ENCODE results near the gene COTL1. TPM values are rescaled to one million over a fixed set of nuclear protein-coding genes. Genes with fewer than 3 reads are reported as not detected.

Gene COTL1
- total and polyA plus RNA-seq, 3 experiments from 2014 or later: 373 to 653 (median 388) TPM

- Histone ChIP-seq H3K36me3 (ENCODE audit: insufficient read depth, low read length) (no peaks in the 10 kb centered on the region), H3K9me3 (ENCODE audit: low read length) (no peaks in the 10 kb centered on the region), H3K4me1 (ENCODE audit: insufficient read depth, low read length) (peaks cover 71% of the 10 kb centered on the region), H3K27me3 (ENCODE audit: insufficient read depth, low read length, poor library complexity, severe bottlenecking) (no peaks in the 10 kb centered on the region), H3K4me3 (ENCODE audit: low read length) (peak overlapping the region; percentile 16), H3K27ac (ENCODE audit: low read depth, low read length) (peak overlapping the region; percentile 3)
- Mint-ChIP-seq H3K4me3 (peak overlapping the region; percentile 72 to 96 (median 88)), H3K9me3 (no peaks in the 10 kb centered on the region), H3K36me3 (peaks cover 5 to 52% (median 6%) of the 10 kb centered on the region in 3 donors), H3K27me3 (peaks cover 0 to 4% of the 10 kb centered on the region in 2 donors), H3K4me1 (peaks cover 84 to 93% (median 93%) of the 10 kb centered on the region in 3 donors), H3K27ac (peak overlapping the region; percentile 95 to 100 (median 98))
- peak in 1 of 5 donors; percentile 27 for DNase-seq
- CTCF ChIA-PET: interaction anchor here (1.1 to 6.6 kb wide), 3 partner anchors 11 to 90 kb away, joined by 3 to 42 read pairs (median 16); no protein-coding TSS in a partner anchor
- POLR2A ChIA-PET: interaction anchor here (0.5 to 7.6 kb wide), 4 partner anchors 11 to 86 kb away, joined by 3 to 77 read pairs (median 12); partner anchors contain the start of gene COTL1
Observed at GRCh38 chr16:84596161-84596560, 21.7 kb downstream of the COTL1 start.

- H3K4me1 Mint-ChIP-seq: peaks cover 74 to 88% (median 82%) of the 10 kb centered on the region in 3 donors
- H3K27me3 ChIP-seq (ENCODE audit: insufficient read depth, low read length, poor library complexity, severe bottlenecking): no peaks in the 10 kb centered on the region
- H3K4me1 ChIP-seq (ENCODE audit: insufficient read depth, low read length): peaks cover 60% of the 10 kb centered on the region
- H3K9me3 Mint-ChIP-seq: no peaks in the 10 kb centered on the region
- peak overlapping the region; percentile 90 for H3K27ac ChIP-seq (ENCODE audit: low read depth, low read length)
- H3K4me3 Mint-ChIP-seq: peak overlapping the region; percentile 72 to 96 (median 88)
- peaks cover under 1% of the 10 kb centered on the region for H3K36me3 ChIP-seq (ENCODE audit: insufficient read depth, low read length)
- peak in 1 of 5 donors; percentile 72 for DNase-seq
- H3K36me3 Mint-ChIP-seq: peaks cover 5 to 55% (median 6%) of the 10 kb centered on the region in 3 donors
- no peaks in the 10 kb centered on the region for H3K9me3 ChIP-seq (ENCODE audit: low read length)
- H3K27ac Mint-ChIP-seq: peak overlapping the region; percentile 95 to 100 (median 99)
- CTCF ChIA-PET: interaction anchor here (0.5 to 6.6 kb wide), 4 partner anchors 12 to 84 kb away, joined by 4 to 42 read pairs (median 6); partner anchors contain the start of gene COTL1
- POLR2A ChIA-PET: interaction anchor here (1.6 to 7.6 kb wide), 6 partner anchors 9 to 46 kb away, joined by 4 to 77 read pairs (median 16); partner anchors contain the start of gene COTL1
- peaks cover 0 to 4% of the 10 kb centered on the region in 2 donors for H3K27me3 Mint-ChIP-seq
- peak overlapping the region; percentile 53 for H3K4me3 ChIP-seq (ENCODE audit: low read length)
Observed at GRCh38 chr16:84595052-84595481, 22.8 kb downstream of the COTL1 start.

- peak overlapping the region; percentile 53 for H3K4me3 ChIP-seq (ENCODE audit: low read length)
- H3K27ac Mint-ChIP-seq: peak overlapping the region; percentile 95 to 100 (median 99)
- H3K4me3 Mint-ChIP-seq: peak overlapping the region; percentile 72 to 96 (median 88)
- ChIA-PET POLR2A (interaction anchor here (0.6 to 7.6 kb wide), 12 partner anchors 10 to 960 kb away, joined by 3 to 77 read pairs (median 7); partner anchors contain the start of gene COTL1), CTCF (interaction anchor here (0.5 to 6.6 kb wide), 12 partner anchors 12 to 88 kb away, joined by 3 to 42 read pairs (median 4); partner anchors contain the start of gene COTL1)
- H3K27me3 Mint-ChIP-seq: peaks cover 0 to 3% of the 10 kb centered on the region in 2 donors
- H3K36me3 ChIP-seq (ENCODE audit: insufficient read depth, low read length): peaks cover 4% of the 10 kb centered on the region
- H3K9me3 Mint-ChIP-seq: no peaks in the 10 kb centered on the region
- H3K27ac ChIP-seq (ENCODE audit: low read depth, low read length): peak overlapping the region; percentile 90
- no peak for DNase-seq
- no peaks in the 10 kb centered on the region for H3K9me3 ChIP-seq (ENCODE audit: low read length)
- H3K4me1 ChIP-seq (ENCODE audit: insufficient read depth, low read length): peaks cover 58% of the 10 kb centered on the region
- H3K27me3 ChIP-seq (ENCODE audit: insufficient read depth, low read length, poor library complexity, severe bottlenecking): no peaks in the 10 kb centered on the region
- peaks cover 5 to 55% (median 6%) of the 10 kb centered on the region in 3 donors for H3K36me3 Mint-ChIP-seq
- peaks cover 70 to 88% (median 78%) of the 10 kb centered on the region in 3 donors for H3K4me1 Mint-ChIP-seq
Observed at GRCh38 chr16:84594725-84595038, 23.2 kb downstream of the COTL1 start.

DNA sequence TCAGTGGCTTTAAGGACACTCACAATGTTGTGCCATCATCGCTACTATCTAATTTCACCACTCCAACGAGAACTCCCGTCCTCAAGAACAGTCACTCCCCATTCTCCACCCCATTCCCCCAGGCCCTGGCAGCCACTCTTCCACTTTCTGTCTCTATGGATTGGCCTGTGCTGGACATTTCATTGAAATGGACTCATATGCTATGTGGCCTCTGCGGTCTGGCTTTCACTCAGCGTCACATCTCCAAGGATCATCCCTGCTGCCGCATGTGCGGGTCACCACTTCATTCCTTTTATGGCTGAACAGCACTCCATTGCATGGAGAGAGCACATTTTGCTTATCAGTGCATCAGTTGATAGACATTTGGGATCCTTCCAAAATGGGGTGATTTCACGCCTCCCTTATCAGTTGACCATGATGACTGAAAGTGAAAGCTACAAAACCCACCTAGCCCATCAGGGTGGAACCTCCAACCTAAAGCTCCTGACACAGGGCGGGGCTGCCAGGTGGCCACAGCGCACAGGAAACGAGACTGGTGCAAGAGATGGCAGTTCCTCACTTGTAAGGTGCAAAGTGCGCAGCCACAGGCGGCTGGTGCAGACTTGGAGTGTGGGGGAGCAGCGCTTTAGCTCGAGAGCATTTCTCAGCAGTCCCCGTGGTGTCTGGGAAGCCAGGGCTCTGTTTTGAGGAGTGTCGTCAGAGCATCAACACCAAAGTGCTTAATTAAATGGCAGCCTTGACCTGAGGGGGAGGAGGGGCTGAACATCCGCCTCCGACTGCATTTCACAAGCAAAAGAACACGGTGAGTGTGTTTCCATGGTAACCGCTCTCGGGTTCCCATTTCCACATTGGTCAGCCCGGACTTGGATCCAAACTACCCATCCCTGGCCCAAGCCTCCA, 23.8 kb downstream of the COTL1 start:
- DNase-seq: peak; percentile 76 to 97 (median 83)
- Histone ChIP-seq H3K27ac (ENCODE audit: low read depth, low read length) (peak overlapping the region; percentile 90), H3K36me3 (ENCODE audit: insufficient read depth, low read length) (peaks cover 10% of the 10 kb centered on the region), H3K4me1 (ENCODE audit: insufficient read depth, low read length) (peaks cover 52% of the 10 kb centered on the region), H3K27me3 (ENCODE audit: insufficient read depth, low read length, poor library complexity, severe bottlenecking) (no peaks in the 10 kb centered on the region), H3K4me3 (ENCODE audit: low read length) (peak overlapping the region; percentile 53), H3K9me3 (ENCODE audit: low read length) (no peaks in the 10 kb centered on the region)
- H3K27me3 Mint-ChIP-seq: peaks cover 0 to 3% of the 10 kb centered on the region in 2 donors
- H3K4me1 Mint-ChIP-seq: peaks cover 64 to 85% (median 72%) of the 10 kb centered on the region in 3 donors
- POLR2A ChIA-PET: interaction anchor here (0.6 to 7.6 kb wide), 13 partner anchors 9 to 960 kb away, joined by 3 to 77 read pairs (median 6); partner anchors contain the start of gene COTL1
- CTCF ChIA-PET: interaction anchor here (0.6 to 6.6 kb wide), 12 partner anchors 13 to 105 kb away, joined by 3 to 42 read pairs (median 4); partner anchors contain the start of gene COTL1
- no peaks in the 10 kb centered on the region for H3K9me3 Mint-ChIP-seq
- H3K36me3 Mint-ChIP-seq: peaks cover 5 to 58% (median 6%) of the 10 kb centered on the region in 3 donors
- peak overlapping the region; percentile 72 to 96 (median 88) for H3K4me3 Mint-ChIP-seq
- peak overlapping the region; percentile 95 to 100 (median 99) for H3K27ac Mint-ChIP-seq

DNA sequence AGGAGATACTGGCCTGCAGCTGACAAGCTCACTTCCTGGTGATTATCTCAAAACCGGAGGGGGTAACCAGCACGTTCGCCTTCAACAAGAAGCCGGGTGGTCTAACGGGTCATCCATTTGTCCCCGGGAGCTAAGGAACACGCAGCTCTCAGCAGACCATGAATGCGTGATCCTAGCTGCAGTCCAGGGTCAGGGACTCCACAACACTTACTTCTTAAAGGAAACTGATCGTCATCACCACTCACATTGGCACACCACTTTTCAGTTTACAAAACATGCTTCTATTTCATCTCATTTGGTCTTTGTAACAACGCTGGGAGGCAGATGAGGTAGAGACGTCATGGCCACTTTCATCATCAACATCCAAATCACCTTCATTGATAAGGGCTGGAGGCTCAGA, 25.2 kb downstream of the COTL1 start:
- H3K27me3 ChIP-seq (ENCODE audit: insufficient read depth, low read length, poor library complexity, severe bottlenecking): no peaks in the 10 kb centered on the region
- peak in 1 of 5 donors; percentile 40 for DNase-seq
- Mint-ChIP-seq H3K4me3 (peak overlapping the region; percentile 26 to 96 (median 68)), H3K4me1 (peaks cover 57 to 78% (median 60%) of the 10 kb centered on the region in 3 donors), H3K36me3 (peaks cover 5 to 66% (median 10%) of the 10 kb centered on the region in 3 donors), H3K27me3 (peaks cover 0 to 3% of the 10 kb centered on the region in 2 donors), H3K27ac (peak overlapping the region in 7 of 8 donors; percentile 80 to 100 (median 98)), H3K9me3 (no peaks in the 10 kb centered on the region)
- H3K9me3 ChIP-seq (ENCODE audit: low read length): no peaks in the 10 kb centered on the region
- ChIA-PET CTCF (interaction anchor here (0.8 to 6.6 kb wide), 5 partner anchors 8 to 147 kb away, joined by 3 to 42 read pairs (median 3); no protein-coding TSS in a partner anchor), POLR2A (interaction anchor here (0.7 to 1.5 kb wide), 6 partner anchors 8 to 74 kb away, joined by 3 to 6 read pairs (median 3); no protein-coding TSS in a partner anchor)
- no peak overlapping the region for H3K27ac ChIP-seq (ENCODE audit: low read depth, low read length)
- no peak overlapping the region for H3K4me3 ChIP-seq (ENCODE audit: low read length)
- H3K36me3 ChIP-seq (ENCODE audit: insufficient read depth, low read length): peaks cover 12% of the 10 kb centered on the region
- peaks cover 41% of the 10 kb centered on the region for H3K4me1 ChIP-seq (ENCODE audit: insufficient read depth, low read length)

DNA sequence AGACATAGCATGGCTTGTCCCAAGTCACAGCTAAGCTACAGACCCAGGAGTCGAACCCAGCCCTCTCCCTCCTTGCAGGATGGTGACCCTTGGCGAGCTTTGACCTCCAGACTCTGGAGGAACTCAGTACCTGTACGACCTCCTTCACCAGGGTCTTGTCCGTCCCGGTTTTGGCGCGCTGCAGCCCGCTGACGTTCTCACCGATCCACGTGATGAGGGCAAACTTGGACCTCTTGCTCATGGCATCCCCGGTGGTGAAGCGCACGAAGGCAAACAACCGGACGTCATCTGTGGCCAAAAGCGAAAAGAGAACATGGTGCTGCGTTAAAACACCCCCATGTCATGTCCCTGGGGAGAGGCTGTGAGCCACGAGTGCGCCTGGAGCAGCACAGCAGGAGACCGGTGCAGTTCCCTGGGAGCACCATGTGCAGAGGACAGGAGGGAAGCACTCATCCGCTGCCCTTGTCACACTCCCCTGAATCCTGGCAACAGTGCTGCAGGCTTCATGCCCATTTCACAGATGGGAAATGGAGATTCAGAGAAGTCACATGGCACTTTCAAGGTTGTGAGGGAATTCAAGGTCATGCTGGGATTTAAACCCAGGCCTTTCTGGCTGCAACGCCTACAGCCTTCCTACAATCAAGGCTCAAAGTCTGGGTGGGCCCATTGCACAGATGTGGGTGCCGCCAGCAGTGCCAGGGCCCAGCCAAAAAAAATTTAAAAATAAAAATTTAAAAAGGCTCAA, 27.7 kb downstream of the COTL1 start:
- Histone ChIP-seq H3K36me3 (ENCODE audit: insufficient read depth, low read length) (peaks cover 16% of the 10 kb centered on the region), H3K27ac (ENCODE audit: low read depth, low read length) (no peak overlapping the region), H3K4me1 (ENCODE audit: insufficient read depth, low read length) (peaks cover 15% of the 10 kb centered on the region), H3K9me3 (ENCODE audit: low read length) (no peaks in the 10 kb centered on the region), H3K4me3 (ENCODE audit: low read length) (no peak overlapping the region), H3K27me3 (ENCODE audit: insufficient read depth, low read length, poor library complexity, severe bottlenecking) (no peaks in the 10 kb centered on the region)
- Mint-ChIP-seq H3K27ac (peak overlapping the region in 1 of 8 donors; percentile 91), H3K4me3 (no peak overlapping the region), H3K9me3 (no peaks in the 10 kb centered on the region), H3K4me1 (peaks cover 37 to 76% (median 57%) of the 10 kb centered on the region in 3 donors), H3K27me3 (peaks cover 0 to 3% of the 10 kb centered on the region in 2 donors), H3K36me3 (peaks cover 5 to 77% (median 12%) of the 10 kb centered on the region in 3 donors)
- ChIA-PET POLR2A (no interaction called here), CTCF (no interaction called here)
- peak in 1 of 5 donors; percentile 36 for DNase-seq

- Mint-ChIP-seq H3K4me1 (peaks cover 28 to 76% (median 55%) of the 10 kb centered on the region in 3 donors), H3K27me3 (peaks cover 0 to 3% of the 10 kb centered on the region in 2 donors), H3K9me3 (no peaks in the 10 kb centered on the region), H3K36me3 (peaks cover 5 to 80% (median 11%) of the 10 kb centered on the region in 3 donors), H3K4me3 (no peak overlapping the region), H3K27ac (peak overlapping the region in 2 of 8 donors; percentile 47)
- Histone ChIP-seq H3K27ac (ENCODE audit: low read depth, low read length) (no peak overlapping the region), H3K27me3 (ENCODE audit: insufficient read depth, low read length, poor library complexity, severe bottlenecking) (no peaks in the 10 kb centered on the region), H3K4me3 (ENCODE audit: low read length) (no peak overlapping the region), H3K36me3 (ENCODE audit: insufficient read depth, low read length) (peaks cover 22% of the 10 kb centered on the region), H3K4me1 (ENCODE audit: insufficient read depth, low read length) (peaks cover 4% of the 10 kb centered on the region), H3K9me3 (ENCODE audit: low read length) (no peaks in the 10 kb centered on the region)
- ChIA-PET POLR2A (no interaction called here), CTCF (interaction anchor here (1.2 kb wide), 1 partner anchor 18 kb away, joined by 3 read pairs; no protein-coding TSS in a partner anchor)
- no peak for DNase-seq
Observed at GRCh38 chr16:84588991-84589390, 28.9 kb downstream of the COTL1 start.

All from CD8-positive, alpha-beta memory T cell (primary cell).